Prostate gland (tissue), 2 donors: ENCODE data around the gene ZCCHC7.

Experiments
- POLR2AphosphoS5 ChIP-seq: sonication (generic); formaldehyde crosslinking; IDR thresholded peaks from one replicate; pipeline ENCODE4 v1.6.1; 2017; ENCODE audit warnings: antibody characterized with exemption
- TF ChIP-seq, protein P1 (sequence below), 4 experiments: fragments of 200-600 bp in 2 of 4; fragments of 450-650 bp in 2 of 4; sonication (generic) in 2 of 4; IDR thresholded peaks; 1 replicate in 3 of 4; 2 replicates in 1 of 4; pipeline ENCODE4 v1.5.1; 2016 to 2019; ENCODE audit warnings: antibody characterized with exemption in 4 of 4, mild to moderate bottlenecking in 2 of 4, moderate library complexity in 2 of 4

DNA sequence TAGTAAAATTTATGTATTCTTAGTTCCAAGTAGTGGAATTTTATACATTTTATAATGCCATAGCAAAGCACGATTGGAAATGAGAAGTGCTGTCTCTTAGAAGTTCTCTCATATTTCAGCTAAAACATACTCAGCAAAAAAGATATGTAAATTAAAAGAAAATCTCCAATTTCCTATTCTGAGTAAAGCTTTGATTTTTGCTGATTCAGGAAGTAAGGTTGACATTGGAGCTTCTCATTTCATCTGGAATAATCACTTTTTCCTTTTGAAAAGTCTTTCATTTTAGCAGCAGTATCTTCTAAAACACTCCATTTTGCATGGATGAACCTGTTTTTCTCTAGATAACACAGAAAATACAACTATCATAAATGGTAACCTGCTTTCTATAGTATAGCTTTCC is 121.0 kb downstream of the ZCCHC7 start:
- TF ChIP-seq, protein P1, sequence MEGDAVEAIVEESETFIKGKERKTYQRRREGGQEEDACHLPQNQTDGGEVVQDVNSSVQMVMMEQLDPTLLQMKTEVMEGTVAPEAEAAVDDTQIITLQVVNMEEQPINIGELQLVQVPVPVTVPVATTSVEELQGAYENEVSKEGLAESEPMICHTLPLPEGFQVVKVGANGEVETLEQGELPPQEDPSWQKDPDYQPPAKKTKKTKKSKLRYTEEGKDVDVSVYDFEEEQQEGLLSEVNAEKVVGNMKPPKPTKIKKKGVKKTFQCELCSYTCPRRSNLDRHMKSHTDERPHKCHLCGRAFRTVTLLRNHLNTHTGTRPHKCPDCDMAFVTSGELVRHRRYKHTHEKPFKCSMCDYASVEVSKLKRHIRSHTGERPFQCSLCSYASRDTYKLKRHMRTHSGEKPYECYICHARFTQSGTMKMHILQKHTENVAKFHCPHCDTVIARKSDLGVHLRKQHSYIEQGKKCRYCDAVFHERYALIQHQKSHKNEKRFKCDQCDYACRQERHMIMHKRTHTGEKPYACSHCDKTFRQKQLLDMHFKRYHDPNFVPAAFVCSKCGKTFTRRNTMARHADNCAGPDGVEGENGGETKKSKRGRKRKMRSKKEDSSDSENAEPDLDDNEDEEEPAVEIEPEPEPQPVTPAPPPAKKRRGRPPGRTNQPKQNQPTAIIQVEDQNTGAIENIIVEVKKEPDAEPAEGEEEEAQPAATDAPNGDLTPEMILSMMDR (IDR thresholded peaks at IDR 0.05): no peak
- TF ChIP-seq POLR2AphosphoS5: no peak
